EL (cell line): Measurements from ENCODE around the gene DNAH17.

Source experiments
- DNase-seq: peaks from one replicate; pipeline ENCODE4 v3.0.0-alpha.2; 2016

Gene DNAH17

GRCh38 chr17:78384479-78385175 is 192.6 kb downstream of the DNAH17 start:
- no peak for DNase-seq

- DNase-seq: peak; percentile 98
Measured at GRCh38 chr17:78383725-78384471, 193.3 kb downstream of the DNAH17 start.

- DNase-seq: no peak
Measured at GRCh38 chr17:78381601-78382232, 195.5 kb downstream of the DNAH17 start.

DNA sequence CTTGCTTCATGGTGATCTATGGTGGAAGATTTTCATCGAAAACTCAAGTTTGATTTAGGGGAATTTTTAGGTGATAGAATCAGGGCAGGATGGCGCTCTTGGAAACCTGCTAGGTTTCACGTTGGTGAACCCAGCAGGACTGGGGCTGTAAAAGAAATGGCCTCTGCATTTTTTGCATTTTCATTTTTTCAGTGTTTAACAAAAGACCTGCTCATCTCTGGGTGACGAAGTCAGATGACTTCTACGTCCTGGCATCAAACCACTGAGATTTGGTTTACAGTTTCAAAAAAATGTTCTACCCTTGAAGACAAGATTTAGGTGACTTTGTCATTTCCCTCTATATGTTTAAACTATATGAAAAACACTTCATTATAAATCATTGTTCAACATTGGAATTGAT is 196.8 kb downstream of the DNAH17 start:
- no peak for DNase-seq

DNA sequence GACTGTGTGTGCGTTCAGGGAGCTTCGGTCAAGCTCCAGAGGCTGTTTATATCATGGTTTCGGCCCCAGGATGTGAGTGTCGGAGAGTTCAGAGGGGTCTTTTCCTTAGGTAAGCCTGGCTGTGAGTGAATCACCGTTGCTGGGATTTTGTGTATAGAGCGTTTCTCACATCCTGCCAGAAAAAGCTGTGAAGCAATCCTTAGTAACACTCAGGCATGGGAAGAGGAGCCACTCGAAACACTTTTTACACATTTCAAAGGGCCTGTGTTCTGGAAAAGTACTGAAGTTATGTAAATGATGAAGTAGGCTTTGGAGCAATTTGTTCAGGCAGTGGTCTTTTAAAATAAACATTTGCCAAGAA is 198.1 kb downstream of the DNAH17 start:
- peak; percentile 78 for DNase-seq

- peak; percentile 75 for DNase-seq
Measured at GRCh38 chr17:78378225-78379130, 198.7 kb downstream of the DNAH17 start, which contains the start of gene PGS1. PGS1 (plus strand) TSS chr17:78378649; CDS start chr17:78378666, 17 bp downstream.

GRCh38 chr17:78377858-78378224 is 199.4 kb downstream of the DNAH17 start:
- DNase-seq: no peak

DNA sequence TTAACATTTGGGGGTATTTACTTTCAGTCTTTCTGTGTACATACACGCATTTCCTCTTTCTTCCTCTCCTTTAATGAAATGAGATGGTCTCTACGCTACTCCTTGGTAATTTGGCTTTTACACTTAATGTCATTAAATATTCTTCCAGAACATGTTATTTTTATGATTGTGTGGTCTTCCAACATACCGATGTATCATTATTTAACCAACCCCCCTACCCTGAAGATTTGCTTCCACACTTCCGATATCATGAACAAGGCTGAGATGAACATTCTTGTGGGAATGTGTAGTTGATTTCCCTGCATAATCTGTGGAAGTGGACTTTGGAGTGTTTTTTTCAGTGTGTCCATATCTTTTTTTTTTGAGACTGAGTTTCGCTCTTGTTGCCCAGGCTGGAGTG is 201.0 kb downstream of the DNAH17 start:
- DNase-seq: no peak

- DNase-seq: peak; percentile 90
Measured at GRCh38 chr17:78375401-78376151, 201.6 kb downstream of the DNAH17 start.

GRCh38 chr17:78374631-78375274 is 202.4 kb downstream of the DNAH17 start:
- DNase-seq: peak; percentile 82

DNA sequence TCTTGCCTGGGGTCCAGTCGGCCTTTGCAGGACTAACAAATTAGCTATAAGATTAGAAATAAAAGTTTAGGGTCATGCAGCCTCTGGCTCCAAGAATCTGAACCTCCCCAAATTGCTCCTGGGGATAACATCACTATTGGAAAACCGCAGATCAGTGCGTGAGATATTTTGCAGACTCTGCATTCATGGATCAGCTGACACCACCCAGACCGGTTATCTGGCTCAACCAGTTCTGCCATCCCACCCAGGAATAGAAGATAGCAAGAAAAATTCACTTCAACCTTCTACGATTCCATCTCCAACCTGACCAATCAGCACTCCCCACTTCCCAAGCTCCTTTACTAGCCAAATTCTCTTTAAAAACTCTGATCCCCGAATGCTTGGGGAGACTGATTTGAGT is 203.0 kb downstream of the DNAH17 start:
- no peak for DNase-seq
